ENCODE results near the gene USP3.

USP3 gene

GRCh38 chr15:63497642-63498467 lies 6.5 kb upstream of the USP3 start:
- peaks cover 3% of the 10 kb centered on the region; the same call in 1 of the 2 replicates for H3K4me1 ChIP-seq
- no peak overlapping the region for H3K4me3 ChIP-seq (ENCODE audit: low read depth, low read length)
- DNase-seq = no peak
- no peaks in the 10 kb centered on the region for H3K9me3 ChIP-seq
- no peaks in the 10 kb centered on the region for H3K27me3 ChIP-seq
- H3K36me3 ChIP-seq = no peaks in the 10 kb centered on the region
- TF ChIP-seq CTCF (IDR thresholded peaks at IDR 0.05; ENCODE audit: low read depth, low read length) = no peak

- no peak for TF ChIP-seq CTCF (IDR thresholded peaks at IDR 0.05; ENCODE audit: low read depth, low read length)
- Histone ChIP-seq H3K4me1 (peaks cover 10% of the 10 kb centered on the region), H3K9me3 (no peaks in the 10 kb centered on the region), H3K4me3 (ENCODE audit: low read depth, low read length) (no peak overlapping the region), H3K36me3 (no peaks in the 10 kb centered on the region), H3K27me3 (no peaks in the 10 kb centered on the region)
- no peak for DNase-seq
Observed at GRCh38 chr15:63499175-63499549, 5.2 kb upstream of the USP3 start.

GRCh38 chr15:63499611-63500010 lies 4.8 kb upstream of the USP3 start:
- no peaks in the 10 kb centered on the region for H3K27me3 ChIP-seq
- H3K4me1 ChIP-seq = peaks cover 10% of the 10 kb centered on the region
- H3K9me3 ChIP-seq = no peaks in the 10 kb centered on the region
- no peak overlapping the region for H3K4me3 ChIP-seq (ENCODE audit: low read depth, low read length)
- no peak for TF ChIP-seq CTCF (IDR thresholded peaks at IDR 0.05; ENCODE audit: low read depth, low read length)
- no peak for DNase-seq
- peaks cover 2% of the 10 kb centered on the region; the same call in 1 of the 2 replicates for H3K36me3 ChIP-seq

GRCh38 chr15:63500265-63501250 lies 3.8 kb upstream of the USP3 start:
- Histone ChIP-seq H3K27me3 (no peaks in the 10 kb centered on the region), H3K4me3 (ENCODE audit: low read depth, low read length) (no peak overlapping the region), H3K9me3 (no peaks in the 10 kb centered on the region), H3K36me3 (peaks cover 8% of the 10 kb centered on the region; the same call in 1 of the 2 replicates), H3K4me1 (peaks cover 10% of the 10 kb centered on the region)
- no peak for DNase-seq
- no peak for TF ChIP-seq CTCF (IDR thresholded peaks at IDR 0.05; ENCODE audit: low read depth, low read length)

GRCh38 chr15:63501256-63502089 lies 2.9 kb upstream of the USP3 start:
- TF ChIP-seq CTCF (IDR thresholded peaks at IDR 0.05; ENCODE audit: low read depth, low read length) = no peak
- H3K4me3 ChIP-seq (ENCODE audit: low read depth, low read length) = no peak overlapping the region
- peaks cover 8% of the 10 kb centered on the region; the same call in 1 of the 2 replicates for H3K36me3 ChIP-seq
- no peak for DNase-seq
- no peaks in the 10 kb centered on the region for H3K27me3 ChIP-seq
- H3K4me1 ChIP-seq = peaks cover 8% of the 10 kb centered on the region
- H3K9me3 ChIP-seq = no peaks in the 10 kb centered on the region

Data from BE2C (cell line).